Keratinocyte (primary cell): Measurements from ENCODE around the gene FBXO7. TPM values are rescaled to one million over a fixed set of nuclear protein-coding genes. Genes with fewer than 3 reads are reported as not detected.

Experiments used
- DNase-seq: peaks from one replicate; pipeline ENCODE4 v3.0.0-alpha.2; 2011; ENCODE audit warnings: low read depth, missing footprints, low spot score
- FAIRE-seq: peaks from 2 replicates; lab custom pipeline; 2011; peaks lifted over from hg19 to GRCh38; lab: Jason Lieb, UNC
- H2AFZ ChIP-seq: 2 replicates; pipeline ENCODE4 v1.6.0; 2012; ENCODE audit warnings: low read length, control low read depth, inconsistent platforms; ENCODE audit not compliant: control insufficient read depth
- H3K27ac ChIP-seq: 2 replicates; pipeline ENCODE4 v1.5.1; 2011; ENCODE audit warnings: low read length; ENCODE audit not compliant: control insufficient read depth, insufficient read depth
- H3K27me3 ChIP-seq: 3 replicates; pipeline ENCODE4 v1.6.0; 2011; ENCODE audit warnings: low read length; ENCODE audit not compliant: control insufficient read depth, insufficient read depth; ENCODE audit errors: extremely low read depth
- H3K36me3 ChIP-seq, 2 experiments: 2 replicates in 1 of 2; 3 replicates in 1 of 2; pipeline ENCODE4 v1.5.1; 2011; ENCODE audit warnings: low read length in 2 of 2, mild to moderate bottlenecking in 1 of 2; ENCODE audit not compliant: control insufficient read depth in 2 of 2, insufficient read depth in 2 of 2; ENCODE audit errors: extremely low read depth in 1 of 2
- H3K4me1 ChIP-seq: 3 replicates; pipeline ENCODE4 v1.5.1; 2011; ENCODE audit warnings: low read length; ENCODE audit not compliant: control insufficient read depth, insufficient read depth; ENCODE audit errors: extremely low read depth
- H3K4me2 ChIP-seq: 3 replicates; pipeline ENCODE4 v1.6.0; 2011; ENCODE audit warnings: low read depth, low read length; ENCODE audit not compliant: control insufficient read depth, insufficient read depth; ENCODE audit errors: extremely low read depth
- H3K4me3 ChIP-seq, 3 experiments: fragments of 200-600 bp in 1 of 3; sonication (generic) in 1 of 3; 2 replicates in 2 of 3; 3 replicates in 1 of 3; pipeline ENCODE4 v1.5.1; 2011 to 2016; ENCODE audit warnings: low read length in 3 of 3, mild to moderate bottlenecking in 3 of 3, control low read depth in 2 of 3, inconsistent platforms in 1 of 3, low read depth in 1 of 3, mixed read lengths in 1 of 3, mixed run types in 1 of 3, moderate library complexity in 1 of 3; ENCODE audit not compliant: control insufficient read depth in 2 of 3, insufficient read depth in 2 of 3; ENCODE audit errors: extremely low read depth in 1 of 3
- H3K79me2 ChIP-seq: 2 replicates; pipeline ENCODE4 v1.6.0; 2012; ENCODE audit warnings: low read length; ENCODE audit not compliant: control insufficient read depth, insufficient read depth
- H3K9ac ChIP-seq: 3 replicates; pipeline ENCODE4 v1.6.0; 2011; ENCODE audit warnings: low read length; ENCODE audit not compliant: control insufficient read depth, insufficient read depth; ENCODE audit errors: extremely low read depth
- H3K9me1 ChIP-seq: 3 replicates; pipeline ENCODE4 v1.6.0; 2011; ENCODE audit warnings: low read length; ENCODE audit not compliant: control insufficient read depth, insufficient read depth; ENCODE audit errors: extremely low read depth
- H3K9me3 ChIP-seq: 2 replicates; pipeline ENCODE4 v1.5.1; 2012; ENCODE audit warnings: low read depth, low read length; ENCODE audit not compliant: control insufficient read depth
- H4K20me1 ChIP-seq: 3 replicates; pipeline ENCODE4 v1.6.0; 2011; ENCODE audit warnings: low read length; ENCODE audit not compliant: control insufficient read depth, insufficient read depth; ENCODE audit errors: extremely low read depth
- EZH2 ChIP-seq: IDR thresholded peaks from one replicate; pipeline ENCODE4 v1.6.1; 2012; ENCODE audit warnings: inconsistent platforms, mild to moderate bottlenecking, low read length, moderate library complexity
- dilution Hi-C: fragments of 300-500 bp; cut with MboI; formaldehyde crosslinking; loops from one replicate; pipeline ENCODE4 v1.7.0; 2020; ENCODE audit warnings: low sequenced_read_pairs; ENCODE audit not compliant: extremely low pct_ligation_motif_present
- polyA plus RNA-seq, 5 experiments: library from polyadenylated mRNA; depleted of rRNA in 3 of 5; stranded (reverse) in 3 of 5; stranded (forward) in 1 of 5; unstranded in 1 of 5; fragments of >200 nt; gene quantifications; 1 replicate in 1 of 5; 2 replicates in 3 of 5; 3 replicates in 1 of 5; pipeline versions ENCODE4 v1.2.1 to v1.2.3, GENCODE V29; 2011 to 2012; ENCODE audit warnings: missing spikeins in 2 of 5, low read depth in 1 of 5, low replicate concordance in 1 of 5
- TF ChIP-seq, protein P1 (sequence below), 3 experiments: IDR thresholded peaks in 1 of 3; conservative IDR thresholded peaks in 1 of 3; optimal IDR thresholded peaks in 1 of 3; 2 replicates in 2 of 3; 3 replicates in 1 of 3; pipeline versions ENCODE3 to v1.5.1; 2011; ENCODE audit warnings: low read length in 3 of 3, mild to moderate bottlenecking in 3 of 3, moderate library complexity in 2 of 3, control low read depth in 1 of 3, inconsistent platforms in 1 of 3; ENCODE audit not compliant: insufficient read depth in 2 of 3; ENCODE audit errors: extremely low read depth in 1 of 3

Gene FBXO7
- polyA plus RNA-seq, 1 donor (not counting 4 experiments of a cell fraction or from before 2014, with no cell fraction given): 106 TPM

DNA sequence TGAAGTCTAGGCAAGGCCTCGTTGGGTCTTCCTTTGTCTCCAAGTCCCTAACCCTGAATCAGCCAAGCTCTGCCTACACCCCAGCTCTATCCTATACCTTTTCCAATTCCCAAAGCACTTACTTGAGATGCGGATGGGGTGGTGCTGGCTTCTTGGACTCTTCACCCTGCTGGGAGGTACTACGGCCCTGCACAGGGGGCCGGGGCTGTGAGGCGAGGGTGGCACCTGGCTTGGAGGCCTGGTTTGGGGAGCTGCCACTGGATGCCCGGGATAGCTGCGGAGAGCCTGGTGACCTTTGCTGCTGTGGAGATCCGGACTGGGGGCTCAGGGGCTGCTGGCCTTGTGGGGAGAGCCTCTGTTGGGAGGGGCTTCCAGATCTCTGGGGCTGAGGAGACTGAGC lies 43.3 kb downstream of the FBXO7 start:
- Histone ChIP-seq H2AFZ (no peak overlapping the region), H3K4me1 (no peaks in the 10 kb centered on the region), H3K4me3 (no peak overlapping the region), H3K4me2 (no peak overlapping the region), H3K9ac (no peak overlapping the region), H3K27ac (no peak overlapping the region), H3K36me3 (no peaks in the 10 kb centered on the region), H3K9me1 (no peaks in the 10 kb centered on the region), H4K20me1 (no peaks in the 10 kb centered on the region), H3K9me3 (no peaks in the 10 kb centered on the region), H3K27me3 (no peaks in the 10 kb centered on the region), H3K79me2 (no peaks in the 10 kb centered on the region)
- FAIRE-seq (no peak), DNase-seq (no peak)
- dilution Hi-C loops: loop anchor here (25.0 kb wide), 1 partner anchor 269 kb away; no protein-coding TSS in a partner anchor
- no peak for TF ChIP-seq EZH2
- TF ChIP-seq, protein P1, sequence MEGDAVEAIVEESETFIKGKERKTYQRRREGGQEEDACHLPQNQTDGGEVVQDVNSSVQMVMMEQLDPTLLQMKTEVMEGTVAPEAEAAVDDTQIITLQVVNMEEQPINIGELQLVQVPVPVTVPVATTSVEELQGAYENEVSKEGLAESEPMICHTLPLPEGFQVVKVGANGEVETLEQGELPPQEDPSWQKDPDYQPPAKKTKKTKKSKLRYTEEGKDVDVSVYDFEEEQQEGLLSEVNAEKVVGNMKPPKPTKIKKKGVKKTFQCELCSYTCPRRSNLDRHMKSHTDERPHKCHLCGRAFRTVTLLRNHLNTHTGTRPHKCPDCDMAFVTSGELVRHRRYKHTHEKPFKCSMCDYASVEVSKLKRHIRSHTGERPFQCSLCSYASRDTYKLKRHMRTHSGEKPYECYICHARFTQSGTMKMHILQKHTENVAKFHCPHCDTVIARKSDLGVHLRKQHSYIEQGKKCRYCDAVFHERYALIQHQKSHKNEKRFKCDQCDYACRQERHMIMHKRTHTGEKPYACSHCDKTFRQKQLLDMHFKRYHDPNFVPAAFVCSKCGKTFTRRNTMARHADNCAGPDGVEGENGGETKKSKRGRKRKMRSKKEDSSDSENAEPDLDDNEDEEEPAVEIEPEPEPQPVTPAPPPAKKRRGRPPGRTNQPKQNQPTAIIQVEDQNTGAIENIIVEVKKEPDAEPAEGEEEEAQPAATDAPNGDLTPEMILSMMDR (optimal IDR thresholded peaks at IDR 0.05 in 1 of 3, IDR thresholded peaks at IDR 0.05 in 1 of 3, conservative IDR thresholded peaks at IDR 0.05 in 1 of 3; ENCODE audit: extremely low read depth in 1 of 3, insufficient read depth in 2 of 3, low read length in 3 of 3): no peak

DNA sequence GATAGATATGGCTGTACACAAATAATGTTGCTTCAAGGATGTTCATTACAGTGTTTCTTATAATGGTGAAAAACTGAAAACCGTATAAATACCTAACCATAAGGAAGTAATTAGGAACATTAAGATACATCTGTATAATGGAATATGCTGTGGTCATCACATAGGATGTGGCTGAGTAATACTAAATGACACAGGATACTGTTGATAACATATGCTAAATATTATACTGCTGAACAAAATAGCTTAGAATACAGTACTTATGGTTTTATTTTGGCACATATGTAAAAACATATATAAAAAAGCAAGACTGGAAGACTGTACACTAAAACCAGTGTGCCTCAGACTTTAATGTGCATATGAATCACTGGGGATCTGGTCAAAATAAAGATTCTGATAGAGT lies 43.8 kb downstream of the FBXO7 start:
- dilution Hi-C loops: loop anchor here (25.0 kb wide), 1 partner anchor 269 kb away; no protein-coding TSS in a partner anchor
- H3K4me3 ChIP-seq: no peak overlapping the region
- no peak for FAIRE-seq
- DNase-seq: no peak
- H3K4me2 ChIP-seq: no peak overlapping the region
- H3K4me1 ChIP-seq: no peaks in the 10 kb centered on the region
- no peak overlapping the region for H3K9ac ChIP-seq
- H3K36me3 ChIP-seq: no peaks in the 10 kb centered on the region
- H3K79me2 ChIP-seq: no peaks in the 10 kb centered on the region
- H3K9me1 ChIP-seq: no peaks in the 10 kb centered on the region
- H3K9me3 ChIP-seq: no peaks in the 10 kb centered on the region
- no peaks in the 10 kb centered on the region for H4K20me1 ChIP-seq
- H3K27me3 ChIP-seq: no peaks in the 10 kb centered on the region
- TF ChIP-seq, protein P1 (optimal IDR thresholded peaks at IDR 0.05 in 1 of 3, IDR thresholded peaks at IDR 0.05 in 1 of 3, conservative IDR thresholded peaks at IDR 0.05 in 1 of 3; ENCODE audit: extremely low read depth in 1 of 3, insufficient read depth in 2 of 3, low read length in 3 of 3): no peak
- TF ChIP-seq EZH2: no peak
- H3K27ac ChIP-seq: no peak overlapping the region
- H2AFZ ChIP-seq: no peak overlapping the region
